H1 (cell line): Measurements from ENCODE around the gene CHD3. TPM values are rescaled to one million over a fixed set of nuclear protein-coding genes. Genes with fewer than 3 reads are reported as not detected.

Experiments used
- CTCF ChIA-PET: fragments of 300-600 bp; sonication (Branson Sonifier 250); formaldehyde crosslinking; loops from one replicate; lab custom pipeline; 2021; ENCODE audit not compliant: partially characterized antibody; lab: Charles Lee
- POLR2A ChIA-PET: fragments of 300-600 bp; sonication (Branson Sonifier 250); formaldehyde crosslinking; loops from one replicate; lab custom pipeline; 2021; ENCODE audit warnings: inconsistent platforms; ENCODE audit not compliant: partially characterized antibody; lab: Charles Lee
- DNase-seq, 2 experiments: peaks; one replicate each; pipeline versions ENCODE4 v3.0.0 to v3.0.0-alpha.2; 2010 to 2022; ENCODE audit warnings: low spot score in 2 of 2, low read depth in 1 of 2, mixed read lengths in 1 of 2
- FAIRE-seq: peaks from 2 replicates; lab custom pipeline; 2011; peaks lifted over from hg19 to GRCh38; lab: Jason Lieb, UNC
- H2AFZ ChIP-seq: 2 replicates; pipeline ENCODE4 v1.8.1; 2012; ENCODE audit warnings: low read length, inconsistent platforms
- H2AK5ac ChIP-seq: 2 replicates; pipeline ENCODE4 v1.6.1; 2013; ENCODE audit warnings: low read depth, low read length
- H2BK120ac ChIP-seq: replicated peaks from 2 replicates; pipeline ENCODE3; 2013; ENCODE audit warnings: low read depth, low read length, inconsistent platforms
- H2BK12ac ChIP-seq: 2 replicates; pipeline ENCODE4 v1.6.1; 2013; ENCODE audit warnings: low read depth, low read length
- H2BK15ac ChIP-seq: 2 replicates; pipeline ENCODE4 v1.6.1; 2013; ENCODE audit warnings: low read length
- H2BK20ac ChIP-seq: 2 replicates; pipeline ENCODE4 v1.6.1; 2013; ENCODE audit warnings: low read length
- H2BK5ac ChIP-seq: 2 replicates; pipeline ENCODE4 v1.6.1; 2013; ENCODE audit warnings: low read depth, low read length
- H3K14ac ChIP-seq: 2 replicates; pipeline ENCODE4 v1.6.1; 2013; ENCODE audit warnings: inconsistent platforms; ENCODE audit not compliant: insufficient read length
- H3K18ac ChIP-seq: 2 replicates; pipeline ENCODE4 v1.6.1; 2013; ENCODE audit warnings: low read length; ENCODE audit errors: extremely low read depth
- H3K23ac ChIP-seq: 2 replicates; pipeline ENCODE4 v1.6.1; 2013; ENCODE audit warnings: inconsistent platforms; ENCODE audit not compliant: insufficient read length
- H3K23me2 ChIP-seq: 2 replicates; pipeline ENCODE4 v1.6.1; 2013; ENCODE audit warnings: low read depth, low read length
- H3K27ac ChIP-seq: 2 replicates; pipeline ENCODE4 v1.6.1; 2011; ENCODE audit warnings: low read depth, low read length, inconsistent platforms
- H3K27me3 ChIP-seq, 4 experiments: replicated peaks in 1 of 4; 1 replicate in 1 of 4; 2 replicates in 3 of 4; pipeline versions ENCODE4 v1.6.1 to v1.8.1; 2011 to 2013; ENCODE audit warnings: low read length in 3 of 4, mild to moderate bottlenecking in 3 of 4, inconsistent platforms in 2 of 4, mixed read lengths in 2 of 4, moderate library complexity in 1 of 4; ENCODE audit not compliant: control insufficient read depth in 3 of 4, insufficient read depth in 3 of 4; ENCODE audit errors: extremely low read depth in 1 of 4
- H3K36me3 ChIP-seq, 4 experiments: 2 replicates each; pipeline versions ENCODE4 v1.6.1 to v1.8.1; 2011 to 2013; ENCODE audit warnings: mild to moderate bottlenecking in 4 of 4, low read length in 3 of 4, moderate library complexity in 2 of 4, control low read depth in 1 of 4, inconsistent platforms in 1 of 4; ENCODE audit not compliant: insufficient read depth in 4 of 4, control insufficient read depth in 2 of 4
- H3K4ac ChIP-seq: replicated peaks from 2 replicates; pipeline ENCODE3; 2013; ENCODE audit warnings: low read length, low read depth, mixed read lengths, inconsistent platforms; ENCODE audit not compliant: insufficient read length
- H3K4me1 ChIP-seq, 4 experiments: replicated peaks in 1 of 4; 1 replicate in 1 of 4; 2 replicates in 3 of 4; pipeline versions ENCODE4 v1.6.1 to v1.8.1; 2011 to 2013; ENCODE audit warnings: low read length in 3 of 4, inconsistent platforms in 2 of 4, mixed read lengths in 1 of 4; ENCODE audit not compliant: insufficient read depth in 4 of 4, control insufficient read depth in 3 of 4
- H3K4me2 ChIP-seq, 2 experiments: 2 replicates each; pipeline versions ENCODE4 v1.6.1 to v1.8.1; 2011 to 2013; ENCODE audit warnings: low read depth in 2 of 2, low read length in 2 of 2, control low read depth in 1 of 2, inconsistent platforms in 1 of 2, mild to moderate bottlenecking in 1 of 2; ENCODE audit not compliant: insufficient read depth in 1 of 2
- H3K4me3 ChIP-seq, 4 experiments: fragments of 200-600, 300-600 bp in 1 of 4; sonication (generic), shearing (Covaris generic), sonication (Bioruptor Twin) in 1 of 4; 2 replicates each; pipeline versions ENCODE4 v1.5.1 to v1.8.1; 2011 to 2016; ENCODE audit warnings: low read length in 4 of 4, low read depth in 3 of 4, control low read depth in 2 of 4, inconsistent platforms in 2 of 4, mild to moderate bottlenecking in 2 of 4, mixed read lengths in 1 of 4, moderate library complexity in 1 of 4; ENCODE audit not compliant: insufficient read depth in 2 of 4; ENCODE audit errors: extremely low read depth in 1 of 4
- H3K56ac ChIP-seq: replicated peaks from 2 replicates; pipeline ENCODE3; 2013; ENCODE audit warnings: low read depth, mild to moderate bottlenecking, mixed read lengths, low read length, inconsistent platforms; ENCODE audit not compliant: insufficient read length
- H3K79me1 ChIP-seq: 2 replicates; pipeline ENCODE4 v1.6.1; 2013; ENCODE audit warnings: low read depth, low read length, control low read depth
- H3K79me2 ChIP-seq, 2 experiments: 2 replicates each; pipeline versions ENCODE4 v1.6.1 to v1.8.1; 2012 to 2013; ENCODE audit warnings: low read length in 2 of 2, mild to moderate bottlenecking in 2 of 2, inconsistent platforms in 1 of 2; ENCODE audit not compliant: insufficient read depth in 2 of 2, control insufficient read depth in 1 of 2
- H3K9ac ChIP-seq, 4 experiments: replicated peaks in 1 of 4; 1 replicate in 1 of 4; 2 replicates in 3 of 4; pipeline versions ENCODE4 v1.6.1 to v1.8.1; 2011 to 2013; ENCODE audit warnings: low read depth in 3 of 4, low read length in 3 of 4, control low read depth in 2 of 4, mild to moderate bottlenecking in 2 of 4, moderate library complexity in 2 of 4, inconsistent platforms in 1 of 4; ENCODE audit errors: extremely low read depth in 1 of 4
- H3K9me3 ChIP-seq, 2 experiments: 2 replicates each; pipeline versions ENCODE4 v1.6.1 to v1.8.1; 2012 to 2013; ENCODE audit warnings: mild to moderate bottlenecking in 2 of 2, moderate library complexity in 2 of 2, control low read depth in 1 of 2, inconsistent platforms in 1 of 2, low read depth in 1 of 2, low read length in 1 of 2, mixed read lengths in 1 of 2; ENCODE audit not compliant: insufficient read depth in 2 of 2
- H4K20me1 ChIP-seq, 2 experiments: replicated peaks in 1 of 2; 2 replicates each; pipeline versions ENCODE3 to v1.8.1; 2011 to 2013; ENCODE audit warnings: inconsistent platforms in 2 of 2, low read length in 2 of 2, mild to moderate bottlenecking in 1 of 2; ENCODE audit not compliant: insufficient read depth in 2 of 2, control insufficient read depth in 1 of 2
- H4K5ac ChIP-seq: 2 replicates; pipeline ENCODE4 v1.6.1; 2013; ENCODE audit warnings: low read length, low read depth, mixed read lengths, inconsistent platforms; ENCODE audit not compliant: insufficient read length
- H4K8ac ChIP-seq: 2 replicates; pipeline ENCODE4 v1.8.0; 2013; ENCODE audit warnings: mild to moderate bottlenecking, moderate library complexity, low read length, inconsistent platforms; ENCODE audit not compliant: insufficient read depth; ENCODE audit errors: extremely low read depth
- H4K91ac ChIP-seq: replicated peaks from 2 replicates; pipeline ENCODE3; 2013; ENCODE audit warnings: low read length, mixed read lengths, inconsistent platforms; ENCODE audit not compliant: insufficient read length
- BCL11A ChIP-seq, 2 experiments: IDR thresholded peaks; one replicate each; pipeline ENCODE4 v1.6.1; 2011; ENCODE audit warnings: low read depth in 2 of 2, low read length in 2 of 2, mild to moderate bottlenecking in 2 of 2
- CBX5 ChIP-seq: fragments of 300-800, 300-1000 bp; sonication (generic); IDR thresholded peaks from 2 replicates; pipeline ENCODE4 v1.7.1; 2016; ENCODE audit warnings: antibody characterized with exemption, low read length, low read depth
- CTCF ChIP-seq, 3 experiments: IDR thresholded peaks; 1 replicate in 2 of 3; 2 replicates in 1 of 3; pipeline versions ENCODE4 v1.5.1 to v1.6.1; 2011; ENCODE audit warnings: low read length in 3 of 3, mild to moderate bottlenecking in 3 of 3, inconsistent platforms in 2 of 3, low read depth in 1 of 3, moderate library complexity in 1 of 3; ENCODE audit not compliant: insufficient read depth in 1 of 3; ENCODE audit errors: control extremely low read depth in 1 of 3
- EZH2 ChIP-seq: fragments of 200-600 bp; sonication (generic); IDR thresholded peaks from 2 replicates; pipeline ENCODE4 v1.7.1; 2012; ENCODE audit warnings: low read depth, mild to moderate bottlenecking, moderate library complexity, low read length, inconsistent platforms; ENCODE audit not compliant: severe bottlenecking
- FOSL1 ChIP-seq: IDR thresholded peaks from 2 replicates; pipeline ENCODE4 v1.6.1; 2011; ENCODE audit warnings: mild to moderate bottlenecking, low read depth, low read length, moderate library complexity; ENCODE audit not compliant: insufficient read depth
- NRF1 ChIP-seq: IDR thresholded peaks from 2 replicates; pipeline ENCODE4 v1.6.1; 2011; ENCODE audit warnings: mild to moderate bottlenecking, low read depth, low read length, improper control_type of control experiment
- SAP30 ChIP-seq: fragments of 300-600 bp; sonication (generic); IDR thresholded peaks from 2 replicates; pipeline ENCODE4 v1.7.1; 2012; ENCODE audit warnings: low read length, moderate library complexity, mild to moderate bottlenecking, inconsistent platforms; ENCODE audit not compliant: insufficient read depth, insufficient replicate concordance
- TAF1 ChIP-seq: IDR thresholded peaks from 2 replicates; pipeline ENCODE4 v1.6.1; 2011; ENCODE audit warnings: mild to moderate bottlenecking, low read depth, low read length
- TAF7 ChIP-seq: optimal IDR thresholded peaks from 2 replicates; pipeline ENCODE3; 2011; ENCODE audit warnings: low read depth, mild to moderate bottlenecking, inconsistent platforms, low read length, moderate library complexity, borderline replicate concordance
- TCF12 ChIP-seq: IDR thresholded peaks from 2 replicates; pipeline ENCODE4 v1.6.1; 2011; ENCODE audit warnings: low read depth, mild to moderate bottlenecking, low read length
- WGBS, 2 experiments: shearing (Covaris generic) in 1 of 2; methylation state at CpG; one replicate each; pipeline versions ENCODE4 v1.1.6 to v1.1.7; 2013 to 2015; ENCODE audit warnings: low lambda C conversion rate in 2 of 2, mixed read lengths in 2 of 2, inconsistent platforms in 1 of 2, low coverage in 1 of 2, missing lambda C conversion rate in 1 of 2; ENCODE audit not compliant: insufficient replicate concordance in 2 of 2, insufficient coverage in 1 of 2, insufficient read length in 1 of 2; ENCODE audit errors: extremely low coverage in 1 of 2, missing lambda C conversion rate in 1 of 2; 5-methylcytosine and 5-hydroxymethylcytosine counted together
- polyA plus RNA-seq, 7 experiments: library from polyadenylated mRNA; depleted of rRNA in 3 of 7; stranded (reverse) in 5 of 7; unstranded in 2 of 7; fragments of >200 nt in 5 of 7; fragments of 200-250 nt in 2 of 7; gene quantifications; 1 replicate in 5 of 7; 2 replicates in 1 of 7; 4 replicates in 1 of 7; pipeline versions ENCODE4 v1.2.1 to v1.2.3, GENCODE V29; 2011 to 2013; ENCODE audit warnings: missing spikeins in 2 of 7, mixed read lengths in 2 of 7
- total RNA-seq: library from RNA; stranded (reverse); fragmentation: NEBNext Ultra II Directional; extraction: Animal tissue kit (Norgen Biotek cat#: 25700); gene quantifications from 2 replicates; pipeline ENCODE4 v1.2.1, GENCODE V29; 2021

Gene CHD3
- total and polyA plus RNA-seq, 2 of the 8 experiments (the other 6 are each of a cell fraction or from before 2014, with no cell fraction given), result 12.3 to 12.9 TPM

DNA sequence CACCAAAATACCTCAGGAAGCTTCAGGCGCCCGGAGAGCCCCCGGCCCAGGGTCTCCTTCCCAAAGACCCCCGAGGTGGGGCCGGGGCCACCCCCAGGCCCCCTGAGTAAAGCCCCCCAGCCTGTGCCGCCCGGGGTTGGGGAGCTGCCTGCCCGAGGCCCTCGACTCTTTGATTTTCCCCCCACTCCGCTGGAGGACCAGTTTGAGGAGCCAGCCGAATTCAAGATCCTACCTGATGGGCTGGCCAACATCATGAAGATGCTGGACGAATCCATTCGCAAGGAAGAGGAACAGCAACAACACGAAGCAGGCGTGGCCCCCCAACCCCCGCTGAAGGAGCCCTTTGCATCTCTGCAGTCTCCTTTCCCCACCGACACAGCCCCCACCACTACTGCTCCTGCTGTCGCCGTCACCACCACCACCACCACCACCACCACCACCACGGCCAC is 40.4 kb upstream of the CHD3 start:
- 94% methylated on average over 7 of the region's 20 CpGs; no CpG with 5 or more reads in 1 of the 2 experiments for WGBS, 2 experiments
- Histone ChIP-seq H3K79me1 (no peaks in the 10 kb centered on the region), H3K56ac (no peak overlapping the region), H2BK120ac (no peak overlapping the region), H3K36me3 (peaks cover 0 to 4% (median 0%) of the 10 kb centered on the region in 4 experiments; a peak in 3 of 8 replicates), H2BK5ac (no peak overlapping the region), H2BK20ac (no peak overlapping the region), H2AK5ac (no peak overlapping the region), H3K4ac (no peak overlapping the region), H3K27ac (no peak overlapping the region), H3K18ac (no peak overlapping the region), H2BK12ac (no peak overlapping the region), H4K5ac (no peak overlapping the region), H2AFZ (no peak overlapping the region), H3K9ac (no peak overlapping the region), H3K4me2 (no peak overlapping the region), H3K79me2 (no peaks in the 10 kb centered on the region), H3K4me1 (peaks cover 0 to 28% (median 17%) of the 10 kb centered on the region in 4 experiments; a peak in 6 of 7 replicates), H3K4me3 (no peak overlapping the region), H2BK15ac (no peak overlapping the region), H4K8ac (no peak overlapping the region), H3K9me3 (no peaks in the 10 kb centered on the region), H3K23ac (no peak overlapping the region), H3K14ac (no peak overlapping the region), H3K23me2 (peaks cover 24% of the 10 kb centered on the region), H4K91ac (no peak overlapping the region), H4K20me1 (peaks cover 7 to 24% of the 10 kb centered on the region in 2 experiments), H3K27me3 (peaks cover 13 to 25% (median 24%) of the 10 kb centered on the region in 4 experiments)
- DNase-seq, result no peak
- POLR2A ChIA-PET, result interaction anchor here (0.7 to 1.4 kb wide), 2 partner anchors 9 to 11 kb away, joined by 4 to 6 read pairs; partner anchors contain the start of genes CYB5D1 and NAA38
- CTCF ChIA-PET, result interaction anchor here (0.6 to 4.9 kb wide), 2 partner anchors 13 to 151 kb away, joined by 3 to 44 read pairs; partner anchors contain the start of gene KDM6B
- no peak for FAIRE-seq
- TF ChIP-seq FOSL1 (no peak), TAF1 (no peak), CBX5 (no peak), TAF7 (no peak), SAP30 (no peak), CTCF (IDR thresholded peaks at IDR 0.05; ENCODE audit: control extremely low read depth in 1 of 3, insufficient read depth in 1 of 3, low read depth in 1 of 3, low read length in 3 of 3) (no peak), TCF12 (no peak), NRF1 (no peak), EZH2 (no peak), BCL11A (IDR thresholded peaks at IDR 0.05; ENCODE audit: low read depth in 2 of 2, low read length in 2 of 2) (no peak)
